ENCODE results near the gene EXOC4. TPM values are rescaled to one million over a fixed set of nuclear protein-coding genes. Genes with fewer than 3 reads are reported as not detected.

Gene EXOC4
- total RNA-seq, 4 donors from 2014 or later: 36.9 to 78.0 (median 52.2) TPM

GRCh38 chr7:133345690-133346421 lies 93.0 kb downstream of the EXOC4 start:
- H3K4me1 ChIP-seq: peaks cover 12 to 19% of the 10 kb centered on the region in 2 donors
- H3K27me3 ChIP-seq: no peaks in the 10 kb centered on the region
- ATAC-seq (no peak), DNase-seq (no peak)
- in situ Hi-C loops (cut with MboI; ENCODE audit: low sequenced_read_pairs in 4 of 4): no loop called here
- no peaks in the 10 kb centered on the region for H3K36me3 ChIP-seq
- no peak overlapping the region for H3K4me3 ChIP-seq
- TF ChIP-seq CTCF (IDR thresholded peaks at IDR 0.05 in 4 of 5, conservative IDR thresholded peaks at IDR 0.05 in 1 of 5) (no peak), POLR2A (IDR thresholded peaks at IDR 0.05) (no peak)
- intact Hi-C loops (cut with DNase I; ENCODE audit: low total_unique reads): no loop called here
- H3K9me3 ChIP-seq: peaks cover 5 to 10% (median 7%) of the 10 kb centered on the region in 3 donors
- no peak overlapping the region for H3K27ac ChIP-seq

- H3K4me1 ChIP-seq: peaks cover 12 to 15% of the 10 kb centered on the region in 2 donors
- no peaks in the 10 kb centered on the region for H3K27me3 ChIP-seq
- H3K36me3 ChIP-seq: no peaks in the 10 kb centered on the region
- ATAC-seq: no peak
- no peak overlapping the region for H3K4me3 ChIP-seq
- intact Hi-C loops (cut with DNase I; ENCODE audit: low total_unique reads): no loop called here
- H3K27ac ChIP-seq: no peak overlapping the region
- DNase-seq: no peak
- peaks cover 0 to 4% (median 0%) of the 10 kb centered on the region in 3 donors for H3K9me3 ChIP-seq
- TF ChIP-seq CTCF (IDR thresholded peaks at IDR 0.05 in 4 of 5, conservative IDR thresholded peaks at IDR 0.05 in 1 of 5): no peak
- no peak for TF ChIP-seq POLR2A (IDR thresholded peaks at IDR 0.05)
- in situ Hi-C loops (cut with MboI; ENCODE audit: low sequenced_read_pairs in 4 of 4): no loop called here
These were observed 95.4 kb downstream of the EXOC4 start for GRCh38 chr7:133348250-133348649.

- in situ Hi-C loops (cut with MboI; ENCODE audit: low sequenced_read_pairs in 4 of 4): no loop called here
These were observed 96.2 kb downstream of the EXOC4 start for GRCh38 chr7:133349101-133349500.

DNA sequence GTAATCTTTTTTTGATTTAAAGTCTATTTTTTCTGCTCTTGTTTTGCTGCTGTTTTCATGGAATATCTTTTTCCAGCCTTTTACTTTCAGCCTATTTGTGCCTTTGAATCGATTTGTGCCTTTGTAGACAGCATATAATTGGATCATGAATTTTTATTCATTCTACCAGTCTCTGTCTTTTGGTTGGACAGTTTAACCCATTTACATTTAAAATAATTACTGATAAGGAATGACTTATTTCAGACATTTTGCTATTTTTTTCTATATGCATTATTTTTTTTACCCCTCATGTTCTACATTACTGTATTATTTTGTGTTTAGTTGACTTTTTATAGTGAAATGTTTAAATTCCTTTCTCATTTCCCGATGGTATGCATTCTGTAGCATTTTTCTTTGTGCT lies 99.6 kb downstream of the EXOC4 start:
- H3K36me3 ChIP-seq: peaks cover 0 to 6% of the 10 kb centered on the region in 2 donors
- ATAC-seq: no peak
- intact Hi-C loops (cut with DNase I; ENCODE audit: low total_unique reads): no loop called here
- H3K27me3 ChIP-seq: no peaks in the 10 kb centered on the region
- peaks cover 0 to 4% (median 0%) of the 10 kb centered on the region in 3 donors for H3K9me3 ChIP-seq
- no peak overlapping the region for H3K27ac ChIP-seq
- H3K4me3 ChIP-seq: no peak overlapping the region
- DNase-seq: no peak
- TF ChIP-seq CTCF (IDR thresholded peaks at IDR 0.05 in 4 of 5, conservative IDR thresholded peaks at IDR 0.05 in 1 of 5): no peak
- TF ChIP-seq POLR2A (IDR thresholded peaks at IDR 0.05): no peak
- H3K4me1 ChIP-seq: no peaks in the 10 kb centered on the region
- in situ Hi-C loops (cut with MboI; ENCODE audit: low sequenced_read_pairs in 4 of 4): no loop called here

More at GRCh38 chr7:133349101-133349500, 96.2 kb downstream of the EXOC4 start:
- Histone ChIP-seq H3K27me3 (no peaks in the 10 kb centered on the region), H3K4me3 (no peak overlapping the region), H3K36me3 (no peaks in the 10 kb centered on the region), H3K27ac (no peak overlapping the region), H3K4me1 (peaks cover 12 to 15% of the 10 kb centered on the region in 2 donors), H3K9me3 (peaks cover 0 to 4% (median 0%) of the 10 kb centered on the region in 3 donors)
- TF ChIP-seq POLR2A (IDR thresholded peaks at IDR 0.05) (no peak), CTCF (IDR thresholded peaks at IDR 0.05 in 4 of 5, conservative IDR thresholded peaks at IDR 0.05 in 1 of 5) (no peak)
- no peak for DNase-seq
- ATAC-seq: no peak
- intact Hi-C loops (cut with DNase I; ENCODE audit: low total_unique reads): no loop called here

All from gastrocnemius medialis (tissue), 4 donors.